ENCODE data around the gene ATP2C2. TPM values are rescaled to one million over a fixed set of nuclear protein-coding genes. Genes with fewer than 3 reads are reported as not detected.

ATP2C2 gene
- total and polyA plus RNA-seq, 2 experiments from 2014 or later, result 2.1 TPM

DNA sequence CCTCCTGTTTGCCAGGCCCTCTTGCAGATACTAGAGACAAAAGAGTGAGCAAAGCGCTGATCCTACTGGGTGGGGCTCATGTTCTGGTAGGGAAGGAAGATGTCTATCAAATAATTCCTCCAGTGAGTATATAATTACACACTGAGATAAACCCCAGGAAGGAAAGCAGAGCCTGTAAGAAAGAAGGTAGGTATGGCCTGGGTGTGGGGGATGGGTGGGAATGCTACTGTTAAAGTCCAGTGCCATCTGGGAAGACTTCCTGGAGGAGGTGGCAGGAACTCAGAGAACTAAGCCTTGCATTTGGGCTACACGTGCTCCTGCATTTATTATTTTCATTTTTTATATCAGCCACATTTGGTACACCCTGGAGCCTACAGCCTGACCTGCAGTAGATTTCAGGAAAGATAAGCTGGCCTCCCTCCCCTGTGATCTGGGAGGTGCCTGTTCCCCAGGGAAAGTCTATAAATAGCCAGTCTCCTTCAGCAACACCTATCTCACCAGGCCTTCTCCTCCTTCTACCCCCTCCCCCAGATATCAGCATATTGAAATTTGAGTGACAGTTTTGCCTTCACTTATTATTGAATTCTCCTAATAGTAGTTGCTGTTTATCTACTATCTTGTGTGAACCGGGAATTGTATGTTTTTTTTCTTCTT lies 11.5 kb downstream of the ATP2C2 start (continued):
- TF ChIP-seq, protein P1, sequence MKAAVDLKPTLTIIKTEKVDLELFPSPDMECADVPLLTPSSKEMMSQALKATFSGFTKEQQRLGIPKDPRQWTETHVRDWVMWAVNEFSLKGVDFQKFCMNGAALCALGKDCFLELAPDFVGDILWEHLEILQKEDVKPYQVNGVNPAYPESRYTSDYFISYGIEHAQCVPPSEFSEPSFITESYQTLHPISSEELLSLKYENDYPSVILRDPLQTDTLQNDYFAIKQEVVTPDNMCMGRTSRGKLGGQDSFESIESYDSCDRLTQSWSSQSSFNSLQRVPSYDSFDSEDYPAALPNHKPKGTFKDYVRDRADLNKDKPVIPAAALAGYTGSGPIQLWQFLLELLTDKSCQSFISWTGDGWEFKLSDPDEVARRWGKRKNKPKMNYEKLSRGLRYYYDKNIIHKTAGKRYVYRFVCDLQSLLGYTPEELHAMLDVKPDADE (IDR thresholded peaks at IDR 0.05), result no peak
- TF ChIP-seq POLR2AphosphoS5 (IDR thresholded peaks at IDR 0.05; ENCODE audit: low read depth), result no peak
- TF ChIP-seq CTCF (conservative IDR thresholded peaks at IDR 0.05; ENCODE audit: low read depth in 2 of 2), result no peak

- H3K27me3 ChIP-seq (ENCODE audit: insufficient read depth), result no peaks in the 10 kb centered on the region
- no peaks in the 10 kb centered on the region; the same call in 2 of the 3 replicates for H3K36me3 Mint-ChIP-seq (ENCODE audit: low read depth)
- H3K79me2 ChIP-seq (replicated peaks; ENCODE audit: insufficient read depth), result no peaks in the 10 kb centered on the region
- H3K9me2 ChIP-seq (ENCODE audit: insufficient read depth), result peaks cover 4% of the 10 kb centered on the region; the same call in 1 of the 2 replicates
- ATAC-seq, result no peak
- no peak overlapping the region for H2AFZ ChIP-seq
- no peak for DNase-seq (ENCODE audit: low spot score)
- no peaks in the 10 kb centered on the region for H3K36me3 ChIP-seq (ENCODE audit: insufficient read depth)
- peaks cover 9% of the 10 kb centered on the region for H3K27me3 Mint-ChIP-seq (ENCODE audit: insufficient read depth, low read depth, poor library complexity)
- H3K27ac ChIP-seq (ENCODE audit: low read depth), result no peak overlapping the region
- no peak overlapping the region for H3K4me3 Mint-ChIP-seq
- peaks cover 24% of the 10 kb centered on the region for H3K4me1 Mint-ChIP-seq
- no peak overlapping the region for H3K4me2 ChIP-seq
- H3F3A ChIP-seq (replicated peaks; ENCODE audit: low read depth), result no peaks in the 10 kb centered on the region
- H3K4me1 ChIP-seq (ENCODE audit: insufficient read depth), result peaks cover 14% of the 10 kb centered on the region
- H3K9me3 Mint-ChIP-seq, result peaks cover 8% of the 10 kb centered on the region; the same call in 1 of the 3 replicates
- no peak overlapping the region for H3K4me3 ChIP-seq
- peak overlapping the region; percentile 64; the same call in 1 of the 2 replicates for H3K27ac Mint-ChIP-seq
- no peaks in the 10 kb centered on the region for H4K20me1 ChIP-seq (replicated peaks; ENCODE audit: insufficient read depth)
- TF ChIP-seq REST (IDR thresholded peaks at IDR 0.05; ENCODE audit: unreplicated experiment) (no peak), ZNF114 (CRISPR knock-in tag; IDR thresholded peaks at IDR 0.05) (no peak), CTCF (conservative IDR thresholded peaks at IDR 0.05; ENCODE audit: low read depth in 2 of 2) (no peak), CREB1 (CRISPR knock-in tag; IDR thresholded peaks at IDR 0.05; ENCODE audit: low read depth) (no peak), ZNF462 (CRISPR knock-in tag; IDR thresholded peaks at IDR 0.05) (no peak), ZNF331 (CRISPR knock-in tag; IDR thresholded peaks at IDR 0.05; ENCODE audit: low read depth) (no peak), STAT1 (IDR thresholded peaks at IDR 0.05; ENCODE audit: unreplicated experiment) (no peak)
These were observed 12.1 kb downstream of the ATP2C2 start for GRCh38 chr16:84380405-84380804.
